ENCODE data around the gene SLC5A5.
"Not testable (repeated sequence)": the region's sequence is repeated elsewhere in the genome, so short reads cannot be mapped to it uniquely, and the experiment has no call there.

GRCh38 chr19:17887221-17887620, 15.5 kb downstream of the SLC5A5 start:
- not testable (repeated sequence) for TF ChIP-seq CTCF, POLR2A (IDR thresholded peaks at IDR 0.05)
